ENCODE results near the gene RTL1.

GRCh38 chr14:100899884-100900771, 3.4 kb downstream of the RTL1 start:
- TF ChIP-seq CTCF (conservative IDR thresholded peaks at IDR 0.05), result no peak
- no peak for TF ChIP-seq ZFX (IDR thresholded peaks at IDR 0.05)

All from C4-2B (cell line).